ENCODE results near the gene RSAD1. TPM values are rescaled to one million over a fixed set of nuclear protein-coding genes. Genes with fewer than 3 reads are reported as not detected.

RSAD1 gene
- total RNA-seq, 4 donors from 2014 or later: 19.9 to 29.9 (median 28.6) TPM

- no peak for TF ChIP-seq CTCF (IDR thresholded peaks at IDR 0.05; ENCODE audit: low read depth)
These were observed 40.6 kb downstream of the RSAD1 start for GRCh38 chr17:50519141-50519834.

GRCh38 chr17:50520483-50520882 is 41.8 kb downstream of the RSAD1 start:
- TF ChIP-seq CTCF (IDR thresholded peaks at IDR 0.05; ENCODE audit: low read depth): no peak

GRCh38 chr17:50521514-50521913 is 42.9 kb downstream of the RSAD1 start:
- no peak for TF ChIP-seq CTCF (IDR thresholded peaks at IDR 0.05; ENCODE audit: low read depth)

- TF ChIP-seq CTCF (IDR thresholded peaks at IDR 0.05; ENCODE audit: low read depth): no peak
These were observed 44.1 kb downstream of the RSAD1 start for GRCh38 chr17:50522766-50523165.

- no peak for TF ChIP-seq CTCF (IDR thresholded peaks at IDR 0.05; ENCODE audit: low read depth)
These were observed 44.5 kb downstream of the RSAD1 start for GRCh38 chr17:50523208-50523607.

- TF ChIP-seq CTCF (IDR thresholded peaks at IDR 0.05; ENCODE audit: low read depth): no peak
These were observed 46.2 kb downstream of the RSAD1 start for GRCh38 chr17:50524838-50525237.

- TF ChIP-seq CTCF (IDR thresholded peaks at IDR 0.05; ENCODE audit: low read depth): no peak
These were observed 48.6 kb downstream of the RSAD1 start for GRCh38 chr17:50527155-50527762.
